GM12872 (cell line): ENCODE measurements around the gene GTF2IRD1.

Source experiments
- TF ChIP-seq, protein P1 (sequence below): IDR thresholded peaks from 3 replicates; pipeline ENCODE4 v1.5.1; 2011; ENCODE audit warnings: low read depth, mild to moderate bottlenecking, low read length, moderate library complexity; ENCODE audit not compliant: insufficient read depth

GTF2IRD1 gene

DNA sequence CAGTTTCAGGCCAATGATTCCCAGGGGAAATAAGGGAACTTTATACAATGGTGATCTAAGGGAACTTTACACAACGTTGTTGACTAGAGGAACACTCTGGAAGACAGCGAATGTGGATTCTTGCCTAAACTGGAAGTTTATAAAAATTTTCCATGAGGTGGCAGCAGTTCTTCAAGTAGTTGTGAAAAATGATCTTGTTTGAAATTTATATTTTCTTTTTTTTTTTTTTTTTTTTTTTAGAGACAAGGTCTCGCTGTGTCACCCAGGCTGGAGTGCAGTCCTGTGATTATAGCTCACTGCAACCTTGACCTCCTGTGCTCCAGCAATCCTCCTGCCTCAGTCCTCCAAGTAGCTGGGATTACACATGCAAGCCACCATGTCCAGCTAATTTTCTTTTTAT lies 171.7 kb downstream of the GTF2IRD1 start:
- TF ChIP-seq, protein P1, sequence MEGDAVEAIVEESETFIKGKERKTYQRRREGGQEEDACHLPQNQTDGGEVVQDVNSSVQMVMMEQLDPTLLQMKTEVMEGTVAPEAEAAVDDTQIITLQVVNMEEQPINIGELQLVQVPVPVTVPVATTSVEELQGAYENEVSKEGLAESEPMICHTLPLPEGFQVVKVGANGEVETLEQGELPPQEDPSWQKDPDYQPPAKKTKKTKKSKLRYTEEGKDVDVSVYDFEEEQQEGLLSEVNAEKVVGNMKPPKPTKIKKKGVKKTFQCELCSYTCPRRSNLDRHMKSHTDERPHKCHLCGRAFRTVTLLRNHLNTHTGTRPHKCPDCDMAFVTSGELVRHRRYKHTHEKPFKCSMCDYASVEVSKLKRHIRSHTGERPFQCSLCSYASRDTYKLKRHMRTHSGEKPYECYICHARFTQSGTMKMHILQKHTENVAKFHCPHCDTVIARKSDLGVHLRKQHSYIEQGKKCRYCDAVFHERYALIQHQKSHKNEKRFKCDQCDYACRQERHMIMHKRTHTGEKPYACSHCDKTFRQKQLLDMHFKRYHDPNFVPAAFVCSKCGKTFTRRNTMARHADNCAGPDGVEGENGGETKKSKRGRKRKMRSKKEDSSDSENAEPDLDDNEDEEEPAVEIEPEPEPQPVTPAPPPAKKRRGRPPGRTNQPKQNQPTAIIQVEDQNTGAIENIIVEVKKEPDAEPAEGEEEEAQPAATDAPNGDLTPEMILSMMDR = no peak

DNA sequence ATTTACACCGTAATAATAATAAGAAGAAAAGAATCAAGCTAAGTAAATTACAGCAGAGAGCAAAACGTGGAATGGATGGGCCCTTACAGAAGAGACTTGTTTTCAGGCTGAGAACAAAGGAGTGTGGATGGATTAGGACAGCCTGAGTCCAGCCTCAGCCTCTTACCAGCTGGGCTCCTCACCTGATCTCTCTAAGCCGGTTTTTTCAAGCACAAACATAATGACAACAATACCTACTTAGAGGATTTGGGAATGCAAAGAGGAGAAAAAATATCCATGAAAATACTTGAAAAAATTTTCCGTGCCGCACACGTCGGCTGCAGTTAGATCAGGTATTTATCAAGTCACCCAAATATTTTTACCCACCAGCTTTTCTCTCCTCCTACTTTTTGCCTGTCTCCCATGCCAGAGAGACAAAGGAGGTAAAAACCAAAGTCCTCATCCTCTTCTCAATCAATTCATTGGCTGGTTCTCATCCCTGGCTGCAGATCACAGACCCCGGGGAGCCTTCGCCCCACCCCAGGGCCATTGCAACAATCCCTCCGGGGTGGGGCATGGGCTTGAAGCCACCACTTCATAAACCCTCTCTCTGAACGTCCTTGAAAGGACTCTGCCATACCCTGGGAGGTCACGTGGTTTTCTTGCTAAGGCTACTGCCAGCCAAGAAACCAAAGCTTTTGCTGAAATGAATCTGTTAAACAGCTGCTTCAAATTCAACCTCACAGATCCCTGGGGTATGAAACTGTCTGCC lies 174.1 kb downstream of the GTF2IRD1 start:
- TF ChIP-seq, protein P1 = no peak

DNA sequence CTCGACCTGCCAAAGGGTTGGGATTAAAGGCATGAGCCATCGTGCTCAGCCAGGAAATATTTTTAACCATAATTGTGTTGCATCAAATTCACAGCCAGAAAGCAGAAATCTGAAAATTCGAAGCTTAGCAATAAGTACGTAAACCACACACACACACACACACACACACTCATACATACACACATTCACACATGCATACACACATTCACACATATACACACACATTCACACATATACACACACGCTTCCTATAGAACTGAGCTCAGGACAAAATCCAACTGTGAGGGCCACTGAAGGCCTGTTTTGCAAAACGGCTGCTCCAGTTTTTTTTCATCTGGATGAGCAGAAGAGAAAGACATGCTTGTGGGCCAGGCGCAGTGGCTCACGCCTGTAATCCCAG lies 178.8 kb downstream of the GTF2IRD1 start:
- TF ChIP-seq, protein P1 = no peak

DNA sequence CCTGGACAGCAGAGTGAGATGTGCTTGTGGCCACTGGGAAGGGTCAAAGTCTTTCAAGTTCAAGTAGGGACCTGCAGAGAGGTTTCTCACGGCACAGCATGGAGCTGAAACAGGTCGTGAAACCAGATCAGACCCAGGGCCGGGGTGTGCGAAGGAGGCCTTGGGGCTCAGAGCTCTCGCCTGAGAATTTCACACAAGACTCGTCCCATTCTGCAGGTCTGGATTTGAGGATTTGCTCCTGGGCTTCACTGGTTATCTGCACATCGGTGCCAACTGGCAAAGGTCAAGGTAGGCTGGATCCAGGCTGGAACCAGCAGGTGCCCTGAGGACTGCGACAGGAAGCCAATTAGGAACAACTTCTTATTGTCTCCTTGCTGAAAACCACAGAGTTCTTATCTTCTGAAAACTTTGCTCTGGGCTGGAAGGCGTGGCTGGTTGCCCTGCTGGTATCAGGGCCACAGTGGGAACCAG lies 179.8 kb downstream of the GTF2IRD1 start:
- TF ChIP-seq, protein P1 = no peak

DNA sequence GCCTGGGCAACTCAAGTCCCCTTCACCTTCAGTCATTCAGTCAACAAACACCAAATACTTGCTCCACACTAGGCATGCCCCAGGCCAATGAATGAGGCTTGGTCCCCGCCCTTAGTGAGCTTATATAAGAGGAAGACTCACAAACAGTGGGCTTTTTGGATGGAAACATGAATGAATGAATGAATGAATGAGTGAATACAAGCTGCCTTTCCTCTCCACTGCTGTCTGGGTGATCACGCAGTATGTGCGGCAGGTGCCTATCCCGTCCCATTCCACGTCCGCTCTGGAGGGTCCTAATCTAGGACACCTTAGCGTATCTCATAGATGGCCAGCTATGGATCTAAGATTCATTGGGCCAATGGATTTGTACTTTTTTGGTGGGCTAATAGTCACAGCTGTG lies 184.0 kb downstream of the GTF2IRD1 start:
- TF ChIP-seq, protein P1 = no peak
